ENCODE data around the gene ARHGDIB.

GRCh38 chr12:14936224-14936861 lies 25.1 kb downstream of the ARHGDIB start:
- no peak for TF ChIP-seq POLR2A (IDR thresholded peaks at IDR 0.05; ENCODE audit: low read depth, low read length)
- TF ChIP-seq POLR2AphosphoS5 (IDR thresholded peaks at IDR 0.05; ENCODE audit: low read depth, low read length), result no peak
- TF ChIP-seq PAX5 (IDR thresholded peaks at IDR 0.05; ENCODE audit: insufficient read depth, low read length, severe bottlenecking), result no peak
- no peak for TF ChIP-seq TAF1 (IDR thresholded peaks at IDR 0.05; ENCODE audit: low read depth, low read length)
